SK-N-SH treated with all-trans-retinoic acid at 6 μM for 48 hours (cell line): Measurements from ENCODE around the gene FAM174C.

ENCODE experiments used
- BACH2 ChIP-seq: fragments of 250-450 bp; sonication (Bioruptor Pico); IDR thresholded peaks from 2 replicates; pipeline ENCODE4 v1.9.0; 2021; ENCODE audit warnings: mild to moderate bottlenecking, borderline replicate concordance
- CREB5 ChIP-seq: fragments of 250-450 bp; sonication (Bioruptor Pico); IDR thresholded peaks from 2 replicates; pipeline ENCODE4 v1.5.1; 2020; ENCODE audit warnings: low read depth, mild to moderate bottlenecking, moderate library complexity
- CSDC2 ChIP-seq: fragments of 250-450 bp; sonication (Bioruptor Pico); IDR thresholded peaks from 2 replicates; pipeline ENCODE4 v1.5.0; 2020; ENCODE audit warnings: mild to moderate bottlenecking, moderate library complexity
- ISL1 ChIP-seq: fragments of 250-450 bp; sonication (Bioruptor Pico); IDR thresholded peaks from 2 replicates; pipeline ENCODE4 v2.1.2; 2022; ENCODE audit warnings: mild to moderate bottlenecking, moderate library complexity
- PATZ1 ChIP-seq: fragments of 250-450 bp; sonication (Bioruptor Pico); IDR thresholded peaks from 2 replicates; pipeline ENCODE4 v1.8.0; 2020; ENCODE audit warnings: mild to moderate bottlenecking, moderate library complexity, borderline replicate concordance
- ZC3H10 ChIP-seq: fragments of 250-450 bp; sonication (Bioruptor Pico); IDR thresholded peaks from 2 replicates; pipeline ENCODE4 v1.5.1; 2021; ENCODE audit warnings: mild to moderate bottlenecking, moderate library complexity
- ZFP3 ChIP-seq: fragments of 250-450 bp; sonication (Bioruptor Pico); IDR thresholded peaks from 2 replicates; pipeline ENCODE4 v1.5.0; 2020; ENCODE audit warnings: mild to moderate bottlenecking, moderate library complexity
- ZNF70 ChIP-seq: fragments of 450-650 bp; formaldehyde crosslinking; IDR thresholded peaks from 2 replicates; pipeline ENCODE4 v1.5.0; 2020; ENCODE audit warnings: mild to moderate bottlenecking, moderate library complexity

- TF ChIP-seq ZC3H10 (CRISPR knock-in tag) (no peak), CSDC2 (CRISPR knock-in tag) (no peak), ZFP3 (CRISPR knock-in tag) (no peak), ISL1 (CRISPR knock-in tag) (no peak), PATZ1 (CRISPR knock-in tag) (no peak), BACH2 (CRISPR knock-in tag) (no peak), CREB5 (no peak), ZNF70 (CRISPR knock-in tag) (no peak)
These were observed 20.7 kb downstream of the FAM174C start for GRCh38 chr19:1296078-1296477.
